Measurements from ENCODE around the gene CD226.
"Not testable (repeated sequence)": the region's sequence is repeated elsewhere in the genome, so short reads cannot be mapped to it uniquely, and the experiment has no call there.

Gene CD226

GRCh38 chr18:69838620-69839411 lies 108.9 kb downstream of the CD226 start (continued):
- TF ChIP-seq PRDM2 (tag by site-specific recombination; IDR thresholded peaks at IDR 0.05; ENCODE audit: borderline replicate concordance) = no peak
- no peak for TF ChIP-seq ZNF354C (tag by site-specific recombination; IDR thresholded peaks at IDR 0.05; ENCODE audit: borderline replicate concordance, low read depth)
- no peak for TF ChIP-seq ZBTB8A (tag by site-specific recombination; IDR thresholded peaks at IDR 0.05)
- no peak for TF ChIP-seq ZNF561 (tag by site-specific recombination; IDR thresholded peaks at IDR 0.05; ENCODE audit: borderline replicate concordance)
- no peak for TF ChIP-seq ZNF670 (tag by site-specific recombination; IDR thresholded peaks at IDR 0.05; ENCODE audit: low read depth)

GRCh38 chr18:69838003-69838402 lies 109.7 kb downstream of the CD226 start:
- CTCF ChIA-PET = interaction anchor here (0.6 to 0.7 kb wide), 2 partner anchors 21 to 26 kb away, joined by 3 to 4 read pairs; no protein-coding TSS in a partner anchor
- H3K9me3 ChIP-seq (ENCODE audit: control insufficient read depth, insufficient read depth, low read depth, low read length) = no peaks in the 10 kb centered on the region
- no peak overlapping the region for H3K27ac ChIP-seq (ENCODE audit: extremely low read depth, low read depth, low read length)
- POLR2A ChIA-PET = no interaction called here
- no peaks in the 10 kb centered on the region for H3K36me3 ChIP-seq (ENCODE audit: control insufficient read depth in 2 of 2, insufficient read depth in 1 of 2, low read length in 2 of 2)
- no peak overlapping the region for H3K4me3 ChIP-seq (ENCODE audit: low read depth, low read length)
- TF ChIP-seq ZNF175 (tag by site-specific recombination; IDR thresholded peaks at IDR 0.05) = no peak
- no peak for TF ChIP-seq ZNF514 (tag by site-specific recombination; IDR thresholded peaks at IDR 0.05)
- no peak for TF ChIP-seq KLF10 (tag by site-specific recombination; IDR thresholded peaks at IDR 0.05)
- no peak for TF ChIP-seq CTCF (tag by site-specific recombination; IDR thresholded peaks at IDR 0.05)
- TF ChIP-seq ZNF548 (tag by site-specific recombination; IDR thresholded peaks at IDR 0.05) = no peak
- no peak for TF ChIP-seq KLF9 (tag by site-specific recombination; IDR thresholded peaks at IDR 0.05; ENCODE audit: low read depth)
- no peak for TF ChIP-seq MYNN (tag by site-specific recombination; IDR thresholded peaks at IDR 0.05; ENCODE audit: borderline replicate concordance)
- TF ChIP-seq ZNF449 (tag by site-specific recombination; IDR thresholded peaks at IDR 0.05) = no peak
- no peak for TF ChIP-seq ZNF350 (tag by site-specific recombination; IDR thresholded peaks at IDR 0.05)
- H3K4me1 ChIP-seq (ENCODE audit: control insufficient read depth, insufficient read depth, low read length) = no peaks in the 10 kb centered on the region

GRCh38 chr18:69834980-69835379 lies 112.7 kb downstream of the CD226 start:
- H3K4me3 ChIP-seq (ENCODE audit: low read depth, low read length); H3K36me3 ChIP-seq (ENCODE audit: control insufficient read depth in 2 of 2, insufficient read depth in 1 of 2, low read length in 2 of 2); POLR2A ChIA-PET; H3K4me1 ChIP-seq (ENCODE audit: control insufficient read depth, insufficient read depth, low read length); CTCF ChIA-PET; H3K9me3 ChIP-seq (ENCODE audit: control insufficient read depth, insufficient read depth, low read depth, low read length); H3K27ac ChIP-seq (ENCODE audit: extremely low read depth, low read depth, low read length): not testable (repeated sequence)

Data from HEK293 (cell line).